ENCODE data around the gene MEIS3. TPM values are rescaled to one million over a fixed set of nuclear protein-coding genes. Genes with fewer than 3 reads are reported as not detected.
A peak's percentile ranks its signal among the peaks of the same experiment; 100 is the strongest.

MEIS3 gene
- total and polyA plus RNA-seq, 9 of the 15 experiments (the other 6 are each of a cell fraction or from before 2014, with no cell fraction given) = 0.06 to 0.80 (median 0.25) TPM; not detected in 1

DNA sequence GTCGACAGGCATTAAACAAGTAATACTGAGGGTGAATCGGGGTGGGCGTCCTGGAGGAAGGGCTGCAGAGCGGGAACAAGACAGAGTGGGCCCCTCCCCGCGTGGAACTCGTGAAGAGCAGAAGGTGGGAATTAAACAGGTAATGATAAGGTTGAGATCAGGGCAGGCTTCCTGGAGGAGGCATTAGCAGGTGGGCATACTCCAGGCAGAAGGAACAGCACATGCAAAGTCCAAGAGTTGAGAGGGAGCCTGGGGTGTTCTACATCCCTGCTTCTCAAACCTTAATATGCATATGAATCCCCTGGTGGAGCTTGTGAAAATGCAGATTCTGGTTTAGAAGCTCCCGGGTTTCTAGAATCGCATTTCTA, 29.0 kb upstream of the MEIS3 start (continued):
- TF ChIP-seq RBM25 (IDR thresholded peaks at IDR 0.05; ENCODE audit: low read depth, low read length, severe bottlenecking) = peak; percentile 97

DNA sequence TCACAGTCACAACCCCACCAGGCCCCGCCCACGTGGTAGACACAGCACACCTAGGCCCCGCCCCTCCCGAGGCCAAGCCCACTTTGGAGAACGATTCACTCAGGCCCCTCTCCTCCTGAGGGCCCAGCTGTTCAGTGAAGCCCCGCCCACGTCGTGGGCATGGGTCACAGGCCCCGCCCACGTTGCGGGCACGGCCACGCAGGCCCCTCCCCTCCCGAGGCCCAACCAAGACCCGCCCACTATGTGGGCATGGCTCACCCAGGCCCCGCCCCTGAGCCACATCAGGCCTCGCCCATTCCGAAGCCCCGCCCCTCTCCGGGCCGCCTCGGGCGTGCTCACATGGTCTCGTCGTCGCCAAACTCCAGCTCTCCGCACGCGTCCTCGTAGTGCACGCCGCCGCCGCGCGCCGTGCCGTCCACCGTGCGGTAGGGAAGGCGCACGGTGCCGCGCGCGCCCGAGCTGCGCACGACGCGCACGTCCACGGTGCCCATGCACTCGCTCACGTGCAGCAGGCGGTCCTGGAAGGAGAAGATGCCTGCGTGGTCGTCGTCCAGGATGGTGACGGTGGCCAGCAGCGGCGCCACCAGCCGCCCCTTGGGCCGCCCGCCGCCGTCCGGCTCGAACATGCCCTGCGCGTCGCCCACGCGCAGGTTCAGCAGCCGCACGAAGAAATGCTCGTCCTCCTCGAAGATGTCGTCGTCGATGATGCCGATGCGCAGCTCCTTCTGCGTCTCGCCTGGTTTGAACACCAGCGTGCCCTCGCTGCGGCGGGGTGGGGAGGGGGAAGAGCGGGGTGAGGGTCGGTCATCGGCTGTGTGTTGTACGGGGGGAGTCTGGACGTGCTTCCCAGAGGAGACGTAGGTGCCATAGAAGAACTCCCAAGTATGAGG, 28.4 kb upstream of the MEIS3 start:
- peak overlapping the region; percentile 84 for H3K27ac ChIP-seq (ENCODE audit: extremely low read depth, low read depth, low read length)
- H3K9ac ChIP-seq (ENCODE audit: insufficient read depth in 1 of 2, low read depth in 2 of 2, low read length in 2 of 2) = peak overlapping the region; percentile 70 to 83
- H3K27me3 ChIP-seq (ENCODE audit: control insufficient read depth in 2 of 2, insufficient read depth in 2 of 2, low read length in 2 of 2) = peaks cover 19 to 42% of the 10 kb centered on the region in 2 experiments; a peak in 4 of 5 replicates
- no peaks in the 10 kb centered on the region for H3K79me2 ChIP-seq (ENCODE audit: control insufficient read depth, insufficient read depth, low read length)
- peaks cover 13 to 39% of the 10 kb centered on the region in 2 experiments; a peak in 4 of 5 replicates for H3K4me1 ChIP-seq (replicated peaks in 1 of 2; ENCODE audit: control insufficient read depth in 2 of 2, insufficient read depth in 2 of 2, low read length in 2 of 2)
- POLR2A ChIA-PET = interaction anchor here (0.6 to 1.5 kb wide), 15 partner anchors 9 to 273 kb away, joined by 3 to 7 read pairs (median 4); partner anchors contain the start of gene SLC8A2
- H2AFZ ChIP-seq (ENCODE audit: low read depth, low read length) = peak overlapping the region; percentile 100
- CTCF ChIA-PET (ENCODE audit: low intra/inter-chr PET ratio) = no interaction called here
- H3K36me3 ChIP-seq (ENCODE audit: control insufficient read depth, insufficient read depth, low read length) = no peaks in the 10 kb centered on the region
- intact Hi-C loops (cut with micrococcal nuclease) = loop anchor here (10.0 kb wide), 1 partner anchor 157 kb away; the partner anchor contains the start of gene BICRA
- WGBS (ENCODE audit: insufficient coverage, low coverage, missing lambda C conversion rate) = 10% methylated on average over 80 of the region's 95 CpGs
- ATAC-seq = peak; percentile 92
- H3K9me3 ChIP-seq (replicated peaks; ENCODE audit: control insufficient read depth, insufficient read depth, low read depth, low read length) = no peaks in the 10 kb centered on the region
- peak overlapping the region; percentile 60 for H3K4me3 ChIP-seq
- H3K4me2 ChIP-seq (ENCODE audit: insufficient read depth, low read length) = peak overlapping the region; percentile 97
- peak; percentile 96 for FAIRE-seq
- peaks cover 7% of the 10 kb centered on the region; the same call in 1 of the 2 replicates for H4K20me1 ChIP-seq (replicated peaks; ENCODE audit: control insufficient read depth, insufficient read depth, low read length)
- in situ Hi-C loops (cut with MboI) = no loop called here
- peak; percentile 96 to 98 (median 96) for DNase-seq (ENCODE audit: extremely low read depth in 1 of 4, low spot score in 3 of 4)
- peaks cover 5% of the 10 kb centered on the region for H3K9me1 ChIP-seq (ENCODE audit: control insufficient read depth, insufficient read depth, low read length)
- BruUV-seq (replicated peaks) = no TSS peak
- TF ChIP-seq ZNF263 (CRISPR knock-in tag; IDR thresholded peaks at IDR 0.05; ENCODE audit: borderline replicate concordance) (0 out of 2 replicates have a peak, but pooled peaks have one; percentile 19), BRD9 (IDR thresholded peaks at IDR 0.05; ENCODE audit: low read depth, partially characterized antibody) (no peak), NCOA6 (IDR thresholded peaks at IDR 0.05) (peak; percentile 84), RBFOX2 (IDR thresholded peaks at IDR 0.05; ENCODE audit: low read depth, low read length) (peak; percentile 60), MCM5 (IDR thresholded peaks at IDR 0.05; ENCODE audit: low read depth) (no peak), CBX1 (IDR thresholded peaks at IDR 0.05; ENCODE audit: low read depth) (peak; percentile 52; the same call in 1 of the 2 replicates), CBX3 (IDR thresholded peaks at IDR 0.05; ENCODE audit: borderline replicate concordance in 1 of 2, low read length in 2 of 2) (peak in 1 of 2 experiments; percentile 66; a peak in 1 of 3 replicates), HNRNPLL (IDR thresholded peaks at IDR 0.05; ENCODE audit: low read depth, low read length, poor library complexity, severe bottlenecking) (peak; percentile 64), ZBTB33 (CRISPR knock-in tag; IDR thresholded peaks at IDR 0.05) (peak; percentile 82), NFIC (IDR thresholded peaks at IDR 0.05) (peak; percentile 38), ZNF165 (CRISPR knock-in tag; IDR thresholded peaks at IDR 0.05; ENCODE audit: borderline replicate concordance) (no peak)
- TF ChIP-seq, protein P1, sequence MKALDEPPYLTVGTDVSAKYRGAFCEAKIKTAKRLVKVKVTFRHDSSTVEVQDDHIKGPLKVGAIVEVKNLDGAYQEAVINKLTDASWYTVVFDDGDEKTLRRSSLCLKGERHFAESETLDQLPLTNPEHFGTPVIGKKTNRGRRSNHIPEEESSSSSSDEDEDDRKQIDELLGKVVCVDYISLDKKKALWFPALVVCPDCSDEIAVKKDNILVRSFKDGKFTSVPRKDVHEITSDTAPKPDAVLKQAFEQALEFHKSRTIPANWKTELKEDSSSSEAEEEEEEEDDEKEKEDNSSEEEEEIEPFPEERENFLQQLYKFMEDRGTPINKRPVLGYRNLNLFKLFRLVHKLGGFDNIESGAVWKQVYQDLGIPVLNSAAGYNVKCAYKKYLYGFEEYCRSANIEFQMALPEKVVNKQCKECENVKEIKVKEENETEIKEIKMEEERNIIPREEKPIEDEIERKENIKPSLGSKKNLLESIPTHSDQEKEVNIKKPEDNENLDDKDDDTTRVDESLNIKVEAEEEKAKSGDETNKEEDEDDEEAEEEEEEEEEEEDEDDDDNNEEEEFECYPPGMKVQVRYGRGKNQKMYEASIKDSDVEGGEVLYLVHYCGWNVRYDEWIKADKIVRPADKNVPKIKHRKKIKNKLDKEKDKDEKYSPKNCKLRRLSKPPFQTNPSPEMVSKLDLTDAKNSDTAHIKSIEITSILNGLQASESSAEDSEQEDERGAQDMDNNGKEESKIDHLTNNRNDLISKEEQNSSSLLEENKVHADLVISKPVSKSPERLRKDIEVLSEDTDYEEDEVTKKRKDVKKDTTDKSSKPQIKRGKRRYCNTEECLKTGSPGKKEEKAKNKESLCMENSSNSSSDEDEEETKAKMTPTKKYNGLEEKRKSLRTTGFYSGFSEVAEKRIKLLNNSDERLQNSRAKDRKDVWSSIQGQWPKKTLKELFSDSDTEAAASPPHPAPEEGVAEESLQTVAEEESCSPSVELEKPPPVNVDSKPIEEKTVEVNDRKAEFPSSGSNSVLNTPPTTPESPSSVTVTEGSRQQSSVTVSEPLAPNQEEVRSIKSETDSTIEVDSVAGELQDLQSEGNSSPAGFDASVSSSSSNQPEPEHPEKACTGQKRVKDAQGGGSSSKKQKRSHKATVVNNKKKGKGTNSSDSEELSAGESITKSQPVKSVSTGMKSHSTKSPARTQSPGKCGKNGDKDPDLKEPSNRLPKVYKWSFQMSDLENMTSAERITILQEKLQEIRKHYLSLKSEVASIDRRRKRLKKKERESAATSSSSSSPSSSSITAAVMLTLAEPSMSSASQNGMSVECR (CRISPR knock-in tag; IDR thresholded peaks at IDR 0.05) = peak; percentile 91
